ENCODE results near the gene PGRMC2.
A peak's percentile ranks its signal among the peaks of the same experiment; 100 is the strongest.
"Not testable (repeated sequence)": the region's sequence is repeated elsewhere in the genome, so short reads cannot be mapped to it uniquely, and the experiment has no call there.

Gene PGRMC2

DNA sequence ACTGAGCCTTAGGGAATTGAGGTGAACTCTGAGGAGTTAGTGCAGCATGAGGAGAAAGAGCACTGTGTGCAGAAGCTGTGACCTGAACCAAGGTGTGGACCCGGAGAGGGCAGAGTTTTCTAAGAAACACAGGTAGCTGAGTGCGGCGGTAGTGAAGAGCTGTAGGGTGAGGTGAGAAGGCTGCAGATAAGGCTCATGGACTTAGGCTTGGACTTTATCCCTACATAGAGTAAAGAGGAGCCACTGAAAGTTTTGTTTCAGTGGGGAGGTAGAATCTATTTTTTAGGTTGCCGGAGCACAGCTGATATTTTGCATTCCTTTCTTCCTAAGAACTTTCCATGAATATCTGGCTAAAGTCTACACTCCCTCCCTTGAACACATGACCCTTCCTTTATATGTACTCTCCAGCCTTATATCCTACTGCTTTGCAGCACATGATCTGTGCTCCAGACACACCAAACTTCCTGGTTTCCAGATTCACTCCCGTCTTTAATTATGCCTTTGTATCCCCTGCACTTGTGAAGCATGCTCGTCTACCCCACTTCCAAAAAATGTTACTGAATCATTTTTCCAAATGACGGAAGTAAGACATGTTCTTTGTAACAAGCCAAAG is 10.6 kb upstream of the PGRMC2 start:
- DNase-seq: no peak

DNA sequence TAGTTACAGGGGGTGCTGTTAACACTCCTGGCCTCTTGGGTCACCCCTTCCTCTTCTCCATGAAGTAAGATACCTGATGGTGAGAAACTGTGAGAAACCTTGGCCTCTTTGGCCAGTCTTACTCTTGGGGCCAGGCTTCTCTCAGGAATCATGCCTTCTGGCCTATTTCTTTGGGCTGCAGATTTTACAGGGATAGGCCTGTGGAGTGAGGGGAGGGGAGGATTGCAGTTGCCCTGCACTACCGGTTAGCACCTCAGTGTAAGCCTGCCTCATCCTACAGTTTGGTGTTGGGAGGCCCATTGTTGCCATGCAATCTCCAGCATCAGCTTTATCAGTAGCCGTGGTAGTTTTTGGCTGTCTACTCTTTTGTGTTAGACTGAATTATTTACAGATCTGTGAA is 7.6 kb upstream of the PGRMC2 start:
- no peak for DNase-seq

DNA sequence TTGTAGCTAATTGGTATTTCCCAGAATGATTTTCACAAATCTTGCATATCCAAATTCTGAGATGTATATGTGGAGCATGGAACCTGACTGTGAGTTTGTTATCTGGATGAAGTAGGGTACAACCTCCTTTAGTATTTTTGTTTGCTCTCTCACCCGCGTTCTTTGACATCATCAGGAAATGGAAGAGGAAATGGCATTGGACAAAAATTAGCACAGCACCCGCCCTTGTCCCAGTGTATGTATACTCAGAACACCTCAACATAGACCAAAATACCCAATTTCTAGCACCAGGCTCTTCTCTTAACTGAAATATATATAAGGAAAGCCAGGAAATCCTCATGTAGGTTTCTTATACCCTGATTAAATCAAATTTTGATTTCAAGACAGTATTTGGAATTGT is 6.9 kb upstream of the PGRMC2 start:
- DNase-seq: no peak

DNA sequence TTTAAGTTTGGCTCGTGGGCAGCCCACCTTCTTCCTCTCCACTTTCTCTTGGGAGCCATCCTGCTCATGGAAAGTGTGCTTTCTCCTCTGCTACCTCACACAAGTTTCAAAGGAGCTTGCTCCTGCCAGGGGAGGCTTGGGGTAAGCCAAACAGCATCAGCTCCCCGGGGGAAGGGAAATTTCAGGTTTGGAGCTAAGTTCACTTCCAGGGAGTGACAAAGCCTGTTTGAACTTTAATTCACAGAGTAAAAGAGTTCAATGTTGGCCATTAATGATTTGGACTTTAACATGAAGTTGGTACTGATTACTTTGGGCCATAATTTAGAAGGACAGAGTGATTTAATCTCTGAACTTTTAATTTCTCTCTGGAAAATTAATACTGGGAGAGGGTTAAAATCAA is 4.7 kb upstream of the PGRMC2 start:
- no peak for DNase-seq

DNA sequence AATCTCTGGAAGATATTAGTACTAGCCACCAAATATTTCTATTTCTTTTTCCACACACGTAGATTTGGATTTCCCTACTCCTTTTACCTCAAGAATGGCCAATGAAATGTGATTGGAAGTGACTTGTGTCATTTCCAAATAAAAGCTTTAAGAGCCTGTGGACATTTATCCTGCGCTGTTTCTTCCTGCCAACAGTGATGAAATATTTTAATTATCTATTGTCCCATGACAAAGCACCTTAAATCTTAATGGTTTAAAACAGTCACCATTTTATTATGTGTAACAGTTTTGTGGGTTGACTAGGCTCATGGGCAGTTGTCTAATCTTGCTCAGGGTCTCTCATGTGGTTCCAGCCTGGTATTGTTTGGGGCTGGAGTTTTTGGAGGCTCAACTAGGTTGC is 3.5 kb upstream of the PGRMC2 start:
- peak; percentile 11 for DNase-seq

DNA sequence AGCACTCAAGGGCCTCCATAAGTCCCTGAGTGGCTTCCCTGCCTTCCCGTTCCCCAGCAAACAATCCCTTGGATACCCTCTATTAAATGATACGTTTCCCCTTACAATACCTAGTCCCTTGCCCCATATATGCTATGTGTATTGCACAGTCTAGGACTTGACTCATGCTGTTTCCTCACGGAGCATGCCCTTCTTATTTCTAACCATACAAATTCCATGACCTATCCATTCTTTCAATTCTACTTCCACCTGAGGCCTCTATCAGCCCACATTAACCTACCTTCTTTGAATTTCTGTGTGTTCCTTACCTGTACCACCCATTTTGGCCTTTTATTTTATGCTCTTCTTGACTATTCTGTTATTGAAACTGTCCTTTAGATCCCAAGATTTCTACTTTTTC is 2.9 kb upstream of the PGRMC2 start:
- DNase-seq: no peak

DNA sequence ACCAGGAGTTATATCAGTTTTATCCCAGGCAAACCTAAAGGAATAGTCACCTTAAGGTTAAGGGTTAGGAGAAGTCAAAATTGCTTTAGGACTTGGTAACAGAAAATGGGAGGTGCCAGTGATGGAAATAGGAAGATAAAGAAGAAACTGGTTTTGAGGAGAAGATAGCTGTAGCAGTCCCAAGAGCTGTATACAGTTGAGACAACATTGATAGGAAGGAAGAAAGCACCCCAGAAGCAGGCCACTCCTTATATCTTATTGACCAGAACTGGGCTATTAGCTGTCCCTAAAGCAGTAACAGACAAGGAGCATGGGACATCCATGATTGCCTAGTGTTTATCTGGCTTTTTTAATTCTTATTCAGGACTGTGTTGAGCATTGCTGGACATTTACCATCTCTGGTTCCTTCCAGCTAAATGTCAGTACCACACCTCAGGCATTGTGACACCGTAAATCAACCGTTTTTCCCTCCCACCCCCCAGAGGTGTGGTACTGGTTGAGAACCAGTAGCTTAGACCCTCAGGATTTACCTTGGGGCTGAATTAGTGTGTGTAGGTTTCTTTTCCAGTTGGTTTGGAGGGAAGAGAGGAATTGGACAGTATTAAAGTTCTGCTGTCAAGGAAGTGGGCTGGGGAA is 2.0 kb upstream of the PGRMC2 start:
- DNase-seq: no peak

DNA sequence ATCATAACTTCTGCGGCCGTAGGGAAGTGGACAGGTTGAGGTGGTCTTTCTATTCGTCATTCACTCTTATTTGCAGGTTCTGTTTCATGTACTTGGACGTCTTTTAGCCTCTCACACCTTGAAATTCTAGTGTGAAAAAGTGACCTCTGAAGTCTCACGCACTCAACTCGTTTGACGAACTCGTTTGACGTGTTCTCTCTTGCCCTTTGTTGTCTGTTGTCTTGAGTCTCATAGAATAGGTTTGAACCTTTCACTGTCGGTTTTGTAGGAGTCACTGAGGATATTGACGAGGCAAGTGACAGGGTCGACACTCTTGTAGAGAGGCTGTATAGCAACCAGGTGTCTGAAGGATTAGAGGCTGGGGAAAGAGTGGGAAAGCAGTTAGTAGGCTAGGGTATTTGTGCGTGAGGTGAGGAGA is 1.1 kb upstream of the PGRMC2 start:
- peak; percentile 23 for DNase-seq

DNA sequence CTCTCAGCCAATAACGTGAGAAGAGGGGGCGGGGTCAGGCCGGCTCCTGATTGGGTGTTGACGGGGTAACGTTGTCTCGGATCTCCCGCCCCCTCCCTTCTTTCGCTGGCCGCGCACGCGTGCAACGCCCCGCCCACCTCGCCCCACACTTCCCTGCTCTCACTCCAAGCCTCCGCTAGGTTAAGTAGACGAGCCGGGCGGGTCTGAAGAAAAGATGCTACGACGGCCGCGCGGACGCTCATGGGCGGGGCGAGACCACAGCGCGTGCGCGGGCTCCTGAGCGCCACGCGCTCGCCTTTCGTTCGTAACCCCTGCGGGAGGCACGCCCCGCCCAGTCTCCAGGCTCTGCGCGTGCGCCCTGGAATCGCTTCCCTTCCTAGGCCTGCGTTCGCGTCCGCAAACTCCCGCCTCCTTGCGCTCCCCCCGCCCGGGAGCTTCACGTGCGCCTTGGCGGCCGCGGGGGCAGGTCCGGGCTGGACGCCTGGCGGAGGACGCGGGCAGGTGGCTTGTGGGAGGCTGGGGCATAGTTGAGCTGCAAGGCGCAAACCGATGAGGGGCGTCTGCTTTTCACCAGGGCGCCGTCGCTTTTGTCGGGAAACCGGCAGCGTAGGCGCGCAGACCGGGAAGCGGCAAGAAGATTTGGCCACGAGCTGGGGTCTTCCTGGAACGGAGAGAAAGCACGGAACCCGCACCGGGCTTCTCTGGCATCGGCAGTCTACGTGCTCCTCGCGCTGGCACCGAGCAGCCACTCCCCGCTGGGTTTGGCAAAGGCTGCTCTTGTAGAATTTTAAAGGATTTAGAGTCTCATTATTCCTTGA is 467 bp upstream of the PGRMC2 start:
- peak; percentile 100 for DNase-seq

DNA sequence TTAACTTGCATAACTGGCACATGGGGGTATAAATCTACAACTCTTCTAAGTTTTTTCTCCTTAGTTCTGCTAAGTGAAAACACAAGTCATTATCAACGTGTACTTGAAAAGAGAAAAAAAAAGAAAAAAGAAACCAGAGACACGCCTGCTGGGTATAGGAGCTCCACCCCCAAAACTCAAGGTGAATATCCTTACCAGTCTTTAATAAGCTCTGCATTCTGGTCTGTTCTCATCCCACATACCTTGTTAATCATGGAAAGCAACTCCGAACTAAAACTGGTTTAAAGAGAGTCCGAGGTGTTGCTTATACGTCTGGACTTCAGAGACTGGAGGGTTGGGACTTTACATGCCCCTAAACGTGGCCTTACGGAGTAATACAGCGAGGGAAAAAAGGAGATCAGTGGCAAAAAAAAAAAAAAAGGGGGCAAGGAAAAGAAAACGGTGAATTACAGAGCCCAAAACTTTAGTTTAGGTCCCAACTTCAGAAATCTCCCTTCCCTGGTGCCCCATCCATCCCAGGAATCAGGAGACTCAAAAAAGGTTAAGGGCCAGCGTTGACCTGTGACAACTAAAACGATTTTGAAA is 1.0 kb downstream of the PGRMC2 start:
- DNase-seq: peak; percentile 46

DNA sequence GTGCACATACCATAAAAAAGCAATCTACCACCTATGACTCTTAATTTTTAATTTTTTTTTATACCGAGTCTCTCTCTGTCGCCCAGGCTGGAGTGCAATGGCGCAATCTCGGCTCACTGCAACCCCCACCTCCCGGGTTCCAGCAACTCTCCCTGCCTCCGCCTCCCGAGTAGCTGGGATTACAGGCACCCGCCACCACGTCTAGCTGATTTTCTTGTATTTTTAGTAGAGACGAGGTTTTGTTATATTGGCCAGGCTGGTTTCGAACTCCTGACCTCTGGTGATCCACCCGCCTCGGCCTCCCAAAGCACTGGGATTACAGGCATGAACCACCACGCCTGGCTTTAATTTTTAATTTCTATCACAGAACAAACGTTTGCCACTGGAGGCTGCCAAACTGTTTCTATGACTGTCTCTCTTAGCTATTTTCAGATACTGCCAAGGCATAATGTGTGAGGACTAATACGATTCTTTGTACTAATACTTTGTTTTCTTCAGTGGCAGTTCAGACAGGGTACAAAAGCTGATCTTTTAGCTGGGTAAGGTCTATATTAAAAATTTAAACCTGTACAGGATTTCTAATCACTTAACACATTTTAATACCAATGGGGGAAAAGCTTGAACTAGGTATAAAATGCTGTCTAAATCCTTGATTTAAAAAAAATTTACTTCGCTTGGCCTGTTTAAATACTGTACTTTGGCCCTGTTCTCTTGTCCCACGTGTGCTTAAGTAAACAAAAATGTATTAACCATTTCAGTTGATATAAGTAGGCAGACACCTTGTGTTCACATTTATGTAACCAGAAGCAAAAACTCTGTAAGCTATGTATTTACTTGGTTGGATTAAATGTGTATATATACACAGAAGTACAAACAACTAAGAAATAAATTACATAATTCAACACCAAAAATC is 2.3 kb downstream of the PGRMC2 start:
- DNase-seq: peak; percentile 31

DNA sequence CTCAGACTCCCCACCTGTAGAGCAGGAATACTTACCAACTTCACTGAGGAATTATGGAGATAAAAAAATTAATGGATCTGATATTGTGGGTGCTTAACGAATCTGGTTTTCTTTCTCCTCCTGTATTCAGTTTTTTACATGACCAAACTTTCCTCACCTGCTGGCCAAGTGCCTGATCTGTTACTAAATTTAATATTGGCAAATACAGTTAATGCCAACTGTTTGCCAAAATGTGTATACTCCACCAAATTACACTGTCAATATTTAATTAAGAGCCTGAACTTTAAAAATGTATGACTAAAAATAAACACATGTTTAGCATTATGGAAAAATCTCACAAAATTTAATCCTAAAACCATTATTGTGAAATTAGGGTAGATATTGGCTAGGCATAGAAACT is 3.3 kb downstream of the PGRMC2 start:
- DNase-seq: no peak

DNA sequence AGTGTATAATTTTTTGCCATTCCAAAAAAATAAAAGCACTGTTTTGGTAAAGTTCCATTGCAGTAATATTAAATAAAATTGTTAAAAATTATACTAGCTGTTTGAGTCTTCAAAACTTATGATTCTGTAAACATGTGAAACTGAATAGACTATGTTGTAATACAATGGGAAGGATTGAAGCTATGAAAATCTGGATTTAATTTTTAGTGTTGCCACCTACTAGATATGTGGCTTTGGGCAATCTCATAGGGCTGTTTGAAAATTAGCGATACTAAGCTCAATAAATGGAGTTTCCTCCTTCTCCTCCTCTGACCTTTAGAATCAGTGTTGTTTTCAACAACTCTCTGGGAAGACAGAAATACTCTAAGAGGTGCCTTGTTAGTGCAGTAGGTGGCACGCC is 4.5 kb downstream of the PGRMC2 start:
- no peak for DNase-seq

DNA sequence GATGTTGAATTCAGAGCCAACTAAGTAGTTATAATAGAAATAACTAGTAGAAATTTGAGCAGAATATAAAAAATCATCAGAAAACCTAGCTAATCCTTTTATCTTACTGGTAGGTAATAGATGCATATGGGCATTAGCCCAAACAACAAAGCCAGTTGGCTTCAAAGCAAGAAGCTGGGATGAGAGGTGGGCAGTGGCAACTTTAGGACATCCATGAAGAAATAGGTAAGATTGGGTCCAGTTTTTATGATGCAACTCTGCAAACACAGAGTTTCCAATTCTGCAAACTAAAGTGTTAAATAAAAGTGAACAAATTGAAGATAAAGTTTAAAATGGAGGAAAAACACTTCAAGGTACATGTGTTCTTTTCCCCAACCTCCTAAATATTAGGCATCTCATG is 5.1 kb downstream of the PGRMC2 start:
- no peak for DNase-seq

DNA sequence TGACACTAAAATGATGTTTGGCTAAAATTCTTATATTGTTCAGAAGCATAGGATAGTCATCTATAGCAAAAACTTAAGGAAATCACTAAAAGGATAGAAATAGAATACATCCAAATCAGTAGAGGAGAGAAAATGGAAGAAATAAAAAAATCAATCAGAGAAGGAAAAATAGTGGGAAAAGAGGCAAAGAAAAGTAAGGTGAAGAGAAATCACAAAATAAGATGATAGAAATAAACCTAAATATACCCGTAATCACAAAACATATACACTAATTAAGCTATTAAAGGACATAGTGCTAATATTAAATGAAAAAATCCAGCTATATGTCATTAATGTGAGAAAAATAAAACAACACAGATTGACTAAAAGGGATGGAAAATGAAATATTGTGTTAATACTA is 6.3 kb downstream of the PGRMC2 start:
- DNase-seq: no peak

DNA sequence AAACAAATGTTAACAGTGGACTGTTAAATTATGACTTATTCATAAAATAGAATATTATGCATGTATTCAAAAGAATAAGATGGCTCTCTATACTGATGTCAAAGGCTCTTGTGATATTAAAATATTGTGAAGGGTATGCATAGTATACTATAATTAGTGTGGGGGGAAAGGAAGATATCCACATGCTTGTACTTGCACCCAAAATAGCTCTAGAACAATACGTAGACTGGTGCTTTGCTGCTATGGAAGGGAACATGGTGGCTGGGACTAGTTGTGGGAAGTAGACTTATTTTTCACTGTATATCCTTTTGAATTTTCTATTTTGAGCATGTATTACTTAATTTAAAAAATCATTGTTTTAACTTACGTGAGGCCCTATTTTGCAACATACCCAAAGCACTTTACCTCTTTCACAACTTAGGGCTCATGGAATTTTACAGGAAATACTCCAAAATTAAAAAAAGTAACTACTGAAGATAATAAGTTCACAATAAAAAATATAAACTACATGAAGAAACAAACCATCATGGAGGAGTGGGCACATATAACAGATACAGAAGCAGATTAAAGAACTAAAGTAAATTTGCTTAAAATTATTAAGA is 7.9 kb downstream of the PGRMC2 start:
- DNase-seq: no peak

DNA sequence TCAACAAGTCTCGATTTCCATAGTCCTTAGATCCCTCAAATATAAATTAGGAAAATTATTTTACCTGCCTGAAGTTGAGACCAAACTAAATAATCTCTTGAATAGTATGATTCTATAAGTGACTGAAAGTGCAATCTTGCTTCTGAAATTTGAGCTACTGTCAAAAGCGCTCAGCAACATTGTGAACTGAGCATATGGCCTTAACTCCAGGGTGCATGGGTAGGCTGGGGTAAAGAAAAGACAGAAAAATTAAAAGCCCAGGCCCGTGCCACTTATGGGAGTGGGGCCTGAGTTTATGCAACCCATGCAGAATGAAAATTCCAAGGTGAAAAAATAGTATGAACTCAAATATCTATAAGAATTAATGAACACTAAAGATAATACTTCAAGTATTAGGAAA is 9.8 kb downstream of the PGRMC2 start:
- no peak for DNase-seq

DNA sequence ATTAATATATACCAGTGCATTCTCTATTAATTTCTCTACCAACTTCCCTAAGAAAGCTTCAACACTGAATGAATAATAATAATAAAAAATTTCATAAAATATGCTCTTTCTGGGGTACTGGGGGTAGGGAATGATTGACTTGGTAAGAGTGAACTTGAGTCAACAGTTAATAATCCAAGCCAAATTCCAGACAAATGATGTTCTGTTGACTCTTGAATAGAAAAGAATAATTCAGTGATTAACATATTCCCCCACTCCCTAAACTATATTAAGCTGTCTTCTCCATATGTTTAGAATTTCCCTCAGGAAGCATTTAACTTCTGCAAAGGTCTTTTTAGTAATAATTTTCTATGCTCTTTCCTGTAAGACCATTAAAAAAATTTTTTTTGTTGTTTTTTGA is 12.3 kb downstream of the PGRMC2 start:
- peak; percentile 73 for DNase-seq

DNA sequence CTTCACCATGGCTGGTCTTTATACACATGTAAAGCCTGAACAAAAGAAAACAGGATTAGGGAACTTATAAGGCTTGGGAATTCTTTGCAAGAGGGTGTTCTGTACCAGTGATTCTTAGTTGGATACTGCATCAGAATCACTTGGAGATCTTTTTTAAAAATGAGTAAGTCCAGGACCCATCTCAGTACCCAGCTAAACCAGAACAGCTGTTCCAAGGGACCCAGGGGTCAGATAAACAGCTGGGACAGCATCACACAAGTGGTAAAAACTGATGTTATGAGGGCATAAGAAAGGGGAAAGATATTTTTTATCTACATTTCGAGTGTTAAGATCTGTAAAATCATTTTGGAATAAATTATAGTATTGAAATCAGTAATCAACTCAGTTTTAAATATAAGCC is 16.1 kb downstream of the PGRMC2 start:
- DNase-seq: no peak

DNA sequence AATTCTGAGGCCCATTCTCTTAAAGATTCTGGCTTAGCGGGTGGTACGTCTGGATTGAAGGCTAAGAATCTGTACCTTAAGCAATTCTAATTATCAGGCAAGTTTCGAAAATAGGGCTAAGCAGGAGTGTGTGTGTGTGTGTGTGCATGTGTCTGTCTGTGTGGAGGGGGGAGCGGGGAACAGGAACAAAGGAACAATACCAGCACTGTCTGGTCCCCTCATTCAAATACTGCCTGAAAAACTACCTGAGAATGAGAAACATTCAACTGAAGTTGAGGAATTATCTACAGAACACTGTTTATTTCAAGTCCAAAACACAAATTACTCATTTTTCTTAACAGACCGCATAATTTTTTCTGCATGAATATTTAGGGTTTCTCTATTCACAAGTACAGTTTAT is 18.6 kb downstream of the PGRMC2 start:
- DNase-seq: no peak

DNA sequence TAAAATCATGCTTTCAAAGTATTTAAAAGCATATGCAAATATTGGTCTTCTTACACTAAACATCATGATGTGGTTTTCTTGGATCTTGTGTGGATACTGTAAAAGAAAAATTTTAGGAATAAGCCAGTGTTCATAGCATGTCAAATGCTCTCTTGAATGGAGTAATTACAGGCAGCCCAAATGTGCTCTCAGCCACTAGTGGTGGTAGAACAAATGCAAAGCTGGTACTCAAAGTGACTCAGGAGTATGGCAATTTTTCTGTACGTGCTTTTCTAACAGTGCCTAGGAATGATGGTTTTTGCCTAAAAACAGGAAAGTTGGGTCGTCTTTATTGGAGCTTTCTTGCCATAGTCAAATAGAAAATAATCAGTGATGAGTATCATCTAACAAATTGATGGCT is 19.9 kb downstream of the PGRMC2 start:
- DNase-seq: no peak

DNA sequence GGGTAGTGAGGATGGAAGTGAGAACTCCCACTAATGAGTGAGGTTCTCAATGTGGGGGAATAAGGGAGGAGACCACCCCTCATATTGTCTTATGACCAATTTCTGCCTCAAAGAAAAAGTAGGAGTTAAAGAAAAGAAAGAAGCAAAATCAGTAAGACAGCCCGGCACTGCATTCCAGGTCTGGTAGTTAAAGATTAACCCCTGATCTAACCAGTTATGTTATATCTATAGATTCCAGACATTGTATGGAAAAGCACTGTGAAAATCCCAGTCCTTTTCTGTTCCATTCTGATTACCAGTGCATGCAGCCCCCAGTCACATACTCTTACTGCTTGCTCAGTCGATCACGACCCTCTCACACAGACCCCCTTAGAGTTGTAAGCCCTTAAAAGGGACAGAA is 20.4 kb downstream of the PGRMC2 start:
- DNase-seq: not testable (repeated sequence)

Measured in fibroblast of skin of right quadriceps (primary cell).